Activated CD8-positive, alpha-beta memory T cell treated with anti-CD3 and anti-CD28 coated beads, Interleukin-2, amount 50 U/mL, for 24 hours (primary cell): ENCODE results near the gene LYST.
"Not testable (repeated sequence)": the region's sequence is repeated elsewhere in the genome, so short reads cannot be mapped to it uniquely, and the experiment has no call there.

Source experiments
- DNase-seq: peaks from one replicate; pipeline ENCODE4 v3.0.0-alpha.2; 2020; ENCODE audit errors: extremely low read depth

Gene LYST

DNA sequence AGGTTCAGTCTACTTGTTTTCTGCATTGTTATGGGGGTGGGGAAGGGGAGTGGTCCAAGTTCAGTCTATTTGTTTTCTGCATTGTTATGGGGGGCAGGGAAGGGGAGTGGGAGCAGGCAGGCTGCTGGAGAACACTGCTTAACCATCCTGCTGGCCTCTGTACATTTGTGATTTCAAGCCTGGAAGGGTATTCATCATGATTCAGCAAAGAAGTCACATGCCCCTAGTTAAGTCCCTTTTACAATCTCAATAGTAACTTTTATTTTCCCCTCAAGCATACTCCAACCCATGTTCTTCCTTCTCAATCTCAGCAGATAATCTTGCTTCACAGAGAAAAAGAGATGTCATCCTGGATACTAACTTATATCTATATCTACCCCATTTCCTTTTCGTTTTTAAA is 7.9 kb downstream of the LYST start:
- DNase-seq: no peak

DNA sequence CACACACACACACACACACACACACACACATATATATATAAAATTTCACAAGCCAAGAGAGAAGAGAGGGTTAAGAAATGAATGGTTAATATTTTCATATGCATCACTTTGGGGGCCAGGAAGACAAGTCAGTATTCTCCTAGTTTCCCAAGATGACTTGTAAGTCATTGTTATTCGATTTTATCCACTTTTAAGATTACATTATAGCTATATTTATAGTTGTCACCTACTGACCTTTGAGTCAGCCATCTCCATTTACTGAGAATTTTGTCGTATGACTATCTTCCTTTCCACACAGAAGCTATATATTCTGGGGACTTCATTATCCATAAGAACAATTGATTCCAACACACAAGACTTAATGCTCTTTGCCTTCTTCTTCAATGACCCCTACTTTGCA is 8.9 kb downstream of the LYST start:
- DNase-seq: no peak

DNA sequence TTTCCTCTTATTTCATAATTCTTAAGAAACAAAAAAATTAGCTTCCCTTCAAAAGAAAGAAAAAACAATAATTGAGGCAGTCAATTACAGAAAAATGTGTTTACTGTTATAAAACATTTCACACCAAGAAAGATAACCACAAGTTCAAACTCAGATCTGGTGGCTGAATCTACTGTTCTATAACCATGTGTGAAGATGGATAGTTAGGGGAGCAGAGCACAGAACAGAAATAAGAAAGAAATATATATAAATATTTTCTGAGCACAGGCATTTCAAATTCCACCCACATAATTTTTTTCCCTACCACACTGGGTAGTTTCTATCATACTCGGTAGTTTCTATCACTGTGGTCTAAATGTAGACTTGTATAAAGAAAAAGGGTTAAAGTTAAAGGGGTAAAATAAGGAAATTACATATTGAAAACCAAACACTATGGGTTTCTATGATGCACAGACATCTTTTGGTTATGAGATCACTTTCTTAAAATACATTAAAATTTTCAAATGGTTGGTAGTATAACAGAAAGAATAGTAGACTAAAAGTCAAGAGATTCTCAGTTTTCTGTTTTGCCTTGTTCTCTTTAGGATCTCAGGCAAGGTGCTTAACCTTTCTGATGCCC is 10.8 kb downstream of the LYST start:
- no peak for DNase-seq

DNA sequence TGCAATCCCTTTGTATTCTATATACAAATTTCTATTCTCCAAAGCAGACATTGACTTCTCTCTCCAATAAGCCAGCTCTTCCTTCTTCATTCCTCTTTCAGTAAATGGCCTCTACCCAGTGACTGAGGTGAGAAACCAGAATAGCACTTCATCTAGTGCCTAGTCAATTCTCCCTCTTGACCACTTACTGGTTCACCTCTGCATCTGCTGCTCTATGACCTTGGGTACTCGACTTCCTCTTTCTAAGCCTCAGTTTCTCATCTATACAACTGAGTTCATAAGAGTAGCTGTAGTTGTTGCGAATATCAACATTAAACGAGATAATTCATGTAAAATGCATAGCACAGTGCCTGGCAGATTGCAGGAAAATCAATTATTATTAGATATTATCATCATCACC is 12.4 kb downstream of the LYST start:
- no peak for DNase-seq

DNA sequence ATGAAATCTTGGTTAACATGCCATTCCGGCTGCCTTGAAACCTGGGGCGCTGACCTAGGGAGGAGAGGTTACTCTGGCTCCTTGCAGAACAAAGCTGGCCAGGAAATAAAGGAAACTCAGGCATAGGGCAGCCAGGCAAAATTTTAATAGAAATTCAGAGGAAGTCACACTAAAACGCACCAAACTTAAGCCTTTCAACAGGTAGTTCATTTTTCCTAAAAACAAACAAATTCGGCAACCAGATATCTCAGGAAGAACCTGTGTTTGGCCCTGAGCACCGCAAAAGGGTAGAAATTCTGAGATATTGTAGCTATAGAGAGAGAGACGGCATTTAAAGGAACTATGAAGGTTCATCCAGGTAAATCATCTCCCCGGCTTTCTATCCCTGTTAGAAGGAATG is 13.1 kb downstream of the LYST start:
- DNase-seq: no peak

DNA sequence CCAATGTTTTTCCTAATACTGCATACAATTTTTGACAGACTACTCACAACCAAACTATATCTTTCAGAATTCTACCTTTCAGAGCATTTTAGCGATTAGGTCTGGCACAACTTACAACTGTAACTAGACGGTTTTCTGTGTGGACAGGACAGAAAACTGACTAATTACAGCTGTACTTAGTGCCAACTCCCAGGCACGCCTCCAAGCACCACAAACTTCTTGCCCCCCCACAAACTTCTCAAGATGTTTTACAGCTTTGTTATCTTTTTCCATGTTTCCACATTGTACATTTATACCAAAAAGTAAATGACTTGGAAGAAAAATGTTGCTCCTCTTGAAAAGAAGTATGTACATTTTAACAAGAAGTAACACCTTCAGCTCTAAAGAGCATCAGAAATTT is 13.8 kb downstream of the LYST start:
- no peak for DNase-seq

DNA sequence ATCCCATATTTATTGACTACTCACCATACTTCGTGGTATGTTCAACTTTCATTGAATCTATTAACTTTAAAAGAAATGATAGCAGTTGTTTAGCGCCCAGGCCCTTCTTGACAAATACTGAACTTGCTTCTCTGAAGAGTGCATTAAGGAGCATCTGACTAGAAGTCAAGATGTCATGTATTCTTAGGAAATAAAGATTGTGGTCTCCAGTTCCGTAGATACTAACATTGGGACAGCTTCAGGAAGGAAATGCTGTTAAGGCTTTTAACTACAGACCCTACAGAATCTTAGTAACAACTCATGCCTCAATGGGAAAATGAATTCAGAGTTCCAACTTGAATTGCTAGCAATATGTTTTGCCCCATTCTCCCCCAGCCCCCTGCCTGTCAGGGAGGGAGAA is 14.8 kb downstream of the LYST start:
- no peak for DNase-seq

DNA sequence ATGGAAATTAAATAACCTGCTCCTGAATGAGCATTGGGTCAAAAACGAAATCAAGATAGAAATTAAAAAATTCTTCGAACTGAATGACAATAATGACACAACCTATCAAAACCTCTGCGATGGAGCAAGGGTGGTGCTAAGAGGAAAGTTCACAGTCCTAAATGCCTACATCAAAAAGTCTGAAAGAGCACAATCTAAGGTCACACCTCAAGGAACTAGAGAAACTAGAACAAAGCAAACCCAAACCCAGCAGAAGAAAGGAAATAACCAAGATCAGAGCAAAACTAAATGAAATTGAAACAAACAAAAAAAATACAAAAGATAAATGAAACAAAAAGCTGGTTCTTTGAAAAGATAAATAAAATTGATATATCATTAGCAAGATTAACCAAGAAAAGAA is 18.5 kb downstream of the LYST start:
- DNase-seq: not testable (repeated sequence)

DNA sequence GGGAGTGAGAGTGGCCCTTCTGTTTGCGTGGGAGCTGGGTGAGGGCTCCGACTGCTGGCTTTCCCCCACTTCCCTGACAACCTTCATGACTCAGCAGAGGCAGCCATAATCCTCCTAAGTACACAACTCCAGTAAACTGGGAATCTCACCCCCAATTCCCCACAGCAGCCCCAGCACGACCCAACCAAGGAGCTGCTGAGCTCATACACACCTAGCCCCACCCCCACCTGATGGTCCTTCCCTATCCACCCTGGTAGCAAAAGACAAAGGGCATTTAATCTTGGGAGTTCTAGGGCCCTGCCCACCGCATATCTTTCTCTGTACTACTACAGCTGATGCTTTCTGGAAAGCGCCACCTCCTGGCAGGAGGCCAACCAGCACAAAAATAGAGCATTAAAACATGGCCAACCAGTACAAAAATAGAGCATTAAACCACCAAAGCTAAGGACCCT is 21.0 kb downstream of the LYST start:
- not testable (repeated sequence) for DNase-seq

DNA sequence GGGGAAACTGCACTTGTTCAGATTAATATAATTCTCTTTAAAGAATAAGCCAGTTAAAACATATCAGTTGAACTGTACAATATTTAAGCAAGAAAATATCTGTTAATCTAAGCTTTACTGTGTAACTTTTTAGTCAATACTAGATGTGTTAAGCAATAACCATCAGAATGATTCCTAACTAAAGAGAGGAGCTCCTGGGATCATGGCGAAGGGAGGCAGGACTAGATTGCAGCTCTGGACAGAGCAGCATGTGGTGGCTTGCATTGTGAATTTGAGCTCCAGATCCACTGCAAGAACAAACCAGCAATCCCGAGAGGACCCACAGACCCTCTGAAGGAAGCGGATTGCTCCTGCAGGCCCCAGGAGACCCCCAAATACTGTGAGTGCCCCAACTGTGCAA is 21.9 kb downstream of the LYST start:
- DNase-seq: no peak

DNA sequence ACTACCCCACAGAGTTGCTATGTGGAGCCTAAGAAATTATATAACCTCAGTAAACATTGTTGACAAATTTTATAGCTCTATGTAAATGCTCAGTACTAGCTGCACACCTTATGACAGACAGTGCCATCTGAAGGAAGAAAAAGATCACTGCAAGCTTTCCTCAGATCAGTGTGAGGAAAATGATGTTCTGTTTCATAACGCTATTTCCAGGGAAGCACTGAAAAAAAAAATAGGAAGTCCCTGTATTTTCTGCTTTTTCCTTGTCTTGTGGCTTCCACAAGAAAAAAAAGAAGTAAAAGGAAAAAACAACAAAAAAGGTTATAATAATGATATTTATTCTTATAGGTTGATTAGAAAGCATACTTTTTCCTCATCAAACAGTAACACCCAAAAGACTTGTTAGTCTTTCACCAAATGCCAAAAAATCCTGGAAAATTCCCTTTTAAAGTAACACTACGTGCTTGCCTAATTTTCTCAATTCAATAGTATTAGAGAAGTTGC is 23.2 kb downstream of the LYST start:
- DNase-seq: no peak

DNA sequence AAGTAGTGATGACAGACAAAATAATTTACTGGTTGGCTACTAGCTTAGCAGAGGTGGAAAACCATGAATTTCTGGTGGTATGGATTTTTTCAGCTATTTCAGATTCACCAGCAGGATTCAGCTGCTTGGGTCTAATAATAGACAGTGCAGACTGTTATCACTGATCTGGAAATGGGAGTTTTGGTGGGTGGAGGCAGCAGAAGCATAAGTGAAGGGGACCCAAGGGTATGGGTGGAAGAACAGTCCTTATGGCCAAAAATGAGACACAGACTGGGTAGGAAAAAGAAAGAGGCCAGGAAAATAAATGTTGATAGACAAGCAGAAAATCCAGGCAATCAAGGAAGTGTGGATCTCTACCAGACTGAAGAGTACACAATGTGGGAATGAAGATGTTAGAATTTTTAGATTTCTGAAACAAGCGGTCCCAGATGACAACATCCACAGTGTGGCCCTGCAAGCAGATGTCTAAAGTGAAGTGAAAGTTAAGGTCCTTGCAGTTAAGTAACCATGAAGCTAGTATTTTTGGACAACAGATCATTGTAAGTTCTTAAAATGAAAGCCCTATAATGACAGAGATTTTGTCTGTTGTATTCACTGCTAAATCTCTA is 24.7 kb downstream of the LYST start:
- DNase-seq: no peak

DNA sequence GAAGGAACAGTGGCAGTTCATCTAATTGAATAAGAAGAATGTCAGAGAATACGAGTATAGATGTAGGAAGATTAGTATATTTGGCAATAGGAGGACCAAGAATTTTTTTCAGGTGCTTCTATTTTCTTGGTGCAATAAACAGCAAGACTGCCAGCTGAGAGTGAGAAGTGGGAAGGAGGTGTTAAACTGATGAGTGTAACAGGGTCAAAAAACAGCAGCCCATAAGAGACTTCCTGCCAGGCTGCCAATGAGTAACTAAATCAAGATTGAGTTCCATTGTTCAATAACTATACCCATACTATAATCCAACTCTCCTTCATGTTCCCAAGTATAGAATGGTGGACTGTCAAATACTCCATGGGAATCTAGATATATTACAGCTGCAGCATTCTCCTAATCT is 28.7 kb downstream of the LYST start:
- no peak for DNase-seq

DNA sequence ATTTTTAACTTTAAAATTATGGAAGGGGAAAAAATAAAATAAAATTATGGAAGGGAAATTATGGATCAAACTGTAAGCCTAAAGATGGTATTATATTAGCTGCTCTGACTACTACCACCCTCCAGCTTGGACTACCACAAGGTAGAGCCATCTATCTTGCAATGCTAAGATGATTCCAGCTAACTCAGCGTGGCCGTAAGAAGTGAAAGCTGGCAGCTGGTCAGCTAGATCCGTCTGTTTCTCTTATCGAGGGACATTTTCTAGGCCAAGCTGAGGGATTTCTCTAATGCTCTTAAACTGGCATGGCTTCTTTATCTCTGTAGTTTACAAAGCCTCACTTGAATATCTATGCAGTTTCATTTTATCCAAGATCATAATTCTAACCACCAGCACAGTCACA is 31.5 kb downstream of the LYST start:
- DNase-seq: no peak

DNA sequence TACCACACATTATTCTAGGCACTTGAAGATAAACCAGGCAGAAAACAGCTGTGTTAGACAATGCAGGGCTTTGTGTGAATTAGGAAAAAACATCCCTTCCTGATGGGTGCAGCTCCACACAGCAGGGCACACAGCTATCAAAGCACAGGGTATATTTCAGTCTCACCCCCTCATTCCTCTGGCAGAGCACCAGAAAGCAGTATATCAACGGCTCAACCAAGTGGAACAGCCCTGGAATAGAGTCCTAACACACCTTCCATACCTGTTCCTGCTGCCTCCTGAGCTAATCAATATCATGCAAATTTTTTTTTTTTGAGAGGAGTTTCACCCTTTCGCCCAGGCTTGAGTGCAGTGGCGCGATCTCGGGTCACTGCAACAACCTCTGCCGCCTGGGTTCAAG is 32.1 kb downstream of the LYST start:
- DNase-seq: no peak

DNA sequence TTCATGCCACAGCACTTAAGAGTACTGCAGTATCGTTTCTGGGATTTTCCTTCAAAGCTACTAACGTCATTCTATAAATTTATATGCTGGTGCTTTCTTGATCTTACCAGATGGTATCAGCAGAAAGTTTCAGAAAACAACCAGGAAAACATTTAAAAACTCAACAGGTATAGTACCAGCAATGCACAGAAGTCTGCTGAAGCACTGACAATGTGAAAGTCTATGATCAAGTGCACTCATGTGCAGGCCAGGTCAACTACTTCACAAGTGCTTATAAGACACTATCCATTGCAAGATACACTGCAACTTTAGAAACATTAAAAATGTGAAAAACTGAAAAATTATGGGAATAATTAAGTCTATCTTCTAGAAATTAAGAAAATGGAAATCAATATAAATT is 34.7 kb downstream of the LYST start:
- no peak for DNase-seq

DNA sequence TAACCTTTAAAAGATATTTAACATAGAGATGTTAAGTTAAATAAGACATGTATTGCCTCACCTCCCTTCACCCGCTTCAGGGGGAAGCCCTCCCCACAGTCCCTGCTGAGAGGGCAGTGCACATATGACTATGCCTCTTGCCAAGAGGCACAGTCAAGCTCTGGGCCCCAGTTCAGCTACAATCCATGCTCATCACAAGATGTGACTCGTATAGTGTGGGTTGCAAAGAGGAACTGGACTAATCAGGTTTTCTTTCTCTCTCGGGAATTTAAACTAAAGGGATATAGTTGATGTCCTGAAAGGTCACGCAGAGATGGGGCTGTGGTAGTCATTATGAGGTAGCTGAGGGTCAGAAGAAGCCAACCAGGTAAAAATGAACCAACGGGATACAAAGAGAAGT is 35.6 kb downstream of the LYST start:
- no peak for DNase-seq

DNA sequence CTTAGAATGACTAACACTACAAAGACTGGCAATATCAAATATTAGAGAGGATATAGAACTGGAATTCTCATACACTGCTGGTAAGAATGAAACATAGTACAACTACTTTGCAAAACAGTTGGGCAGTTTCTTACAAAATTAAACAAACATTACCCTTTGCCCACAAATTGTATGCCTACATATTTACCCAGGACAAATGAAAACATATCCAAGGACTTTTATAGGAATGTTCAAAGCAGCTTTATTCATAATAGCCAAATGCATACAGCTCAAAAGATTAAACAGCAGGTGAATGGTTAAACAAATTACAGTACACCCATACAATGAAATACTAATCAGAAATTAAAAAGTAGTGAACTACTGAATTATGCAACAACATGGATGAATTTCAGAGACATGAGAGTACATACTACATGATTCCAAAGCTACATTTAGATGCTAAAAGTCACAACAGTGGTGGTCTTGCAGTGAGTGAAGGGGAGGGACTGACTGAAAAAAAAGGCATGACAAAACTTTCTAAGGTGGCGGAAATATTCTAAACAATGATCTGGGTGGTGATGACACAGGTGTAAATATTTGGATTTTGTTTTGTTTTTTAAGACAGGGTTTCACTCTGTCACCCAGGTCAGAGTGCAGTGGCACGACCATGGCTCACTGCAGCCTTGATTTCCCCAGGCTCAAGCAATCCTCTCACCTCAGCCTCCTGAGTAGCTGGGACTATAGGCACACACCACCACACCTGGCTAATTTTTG is 40.4 kb downstream of the LYST start:
- no peak for DNase-seq

DNA sequence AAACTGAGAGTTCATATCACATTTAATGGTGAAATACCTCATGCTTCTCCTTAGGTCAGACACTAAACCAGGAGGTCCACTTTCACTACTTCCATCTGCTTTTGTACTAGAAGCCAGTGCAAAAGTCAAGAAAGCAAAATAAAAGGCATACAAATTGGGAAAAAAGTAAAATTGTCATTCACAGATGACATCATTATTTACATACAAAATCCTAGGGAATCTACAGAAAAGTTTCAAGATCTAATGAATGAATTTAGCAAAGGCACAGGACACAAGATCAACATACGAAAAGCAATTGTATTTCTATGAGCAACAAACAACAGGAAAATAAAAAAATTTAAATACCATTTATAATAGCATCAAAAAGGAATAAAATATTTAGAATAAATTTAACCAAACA is 41.5 kb downstream of the LYST start:
- DNase-seq: no peak

DNA sequence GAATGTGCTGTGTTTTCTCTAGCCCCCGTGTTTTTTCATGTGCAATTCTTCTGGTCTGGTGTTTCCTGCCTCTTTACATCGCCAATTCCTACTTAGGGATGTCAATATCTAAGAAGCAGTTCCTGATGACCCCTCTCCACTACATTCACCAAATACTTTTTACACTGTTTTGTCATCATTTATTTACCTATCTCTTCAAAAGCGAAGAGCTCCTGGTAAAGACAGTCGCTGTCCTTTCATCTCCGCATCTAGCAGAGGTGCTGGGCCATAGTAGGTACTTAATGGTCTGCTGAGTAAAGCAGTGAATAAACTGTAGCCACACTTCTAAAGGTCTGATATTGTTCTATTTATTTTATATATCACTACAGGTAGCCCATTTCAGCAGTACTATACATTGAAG is 43.0 kb downstream of the LYST start:
- DNase-seq: no peak

DNA sequence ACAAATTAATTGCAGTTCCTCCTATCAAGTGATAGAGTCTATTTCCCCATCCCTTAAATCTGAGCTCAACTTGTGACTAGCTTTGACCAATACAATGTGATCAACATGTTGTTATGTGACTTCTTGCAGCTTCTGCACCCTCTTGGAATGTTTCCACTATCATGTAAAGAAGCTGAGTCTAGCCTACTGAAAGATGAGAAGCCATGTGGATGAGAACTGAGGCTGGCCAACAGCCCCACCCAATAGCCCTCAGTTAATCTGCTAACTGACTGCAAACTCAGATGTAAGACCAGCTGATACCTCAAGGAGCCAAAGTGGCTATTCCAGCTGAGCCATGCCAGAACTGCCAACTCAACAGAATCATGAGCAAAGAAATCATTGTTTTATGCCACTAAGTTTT is 44.0 kb downstream of the LYST start:
- DNase-seq: no peak

DNA sequence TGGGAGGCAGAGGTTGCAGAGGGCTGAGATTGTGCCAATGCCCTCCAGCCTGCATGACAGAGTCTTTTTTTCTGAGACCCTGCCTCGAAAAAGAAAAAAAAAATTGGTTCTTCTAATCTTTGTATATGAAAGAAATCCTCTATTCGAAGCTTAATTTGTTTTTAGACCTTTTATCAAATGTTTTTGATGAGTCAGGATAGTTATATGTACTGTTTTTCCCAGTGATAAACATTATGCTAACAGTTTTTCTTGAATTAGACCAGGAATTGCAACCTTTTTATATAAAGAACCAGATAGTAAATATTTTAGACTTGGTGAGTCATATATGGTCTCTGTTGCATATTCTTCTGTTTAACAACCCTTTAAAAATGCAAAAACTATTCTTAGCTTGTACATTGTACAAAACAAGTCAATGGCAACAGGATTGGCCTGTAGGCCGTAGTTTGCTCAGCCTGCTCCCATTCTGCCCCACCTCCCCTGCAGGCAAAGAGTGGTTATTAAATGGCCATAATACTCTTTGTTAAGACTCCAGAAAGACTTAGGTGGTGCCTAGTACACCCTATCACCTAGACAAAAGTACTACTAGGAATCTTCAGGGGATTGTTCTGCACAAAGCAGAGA is 45.2 kb downstream of the LYST start:
- DNase-seq: no peak

DNA sequence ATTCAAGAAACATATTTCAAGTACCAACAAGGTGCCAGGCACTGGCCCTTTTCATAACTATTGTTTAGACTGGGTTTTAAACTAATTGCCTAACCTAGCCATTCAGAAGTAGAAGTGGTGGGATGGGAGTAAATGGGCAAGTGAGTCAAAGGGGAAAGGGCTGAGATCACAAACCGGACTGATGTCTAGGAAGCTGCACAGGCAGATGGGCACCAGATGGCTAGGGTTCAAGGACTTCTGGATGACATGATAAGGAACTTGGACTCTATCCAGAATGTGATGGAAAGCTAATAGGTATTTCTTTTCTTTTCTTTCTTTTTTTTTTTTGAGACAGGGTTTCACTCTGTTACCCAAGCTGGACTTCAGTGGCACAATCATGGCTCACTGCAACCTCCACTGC is 46.6 kb downstream of the LYST start:
- DNase-seq: no peak
